ENCODE data around the gene LMBRD2.

LMBRD2 gene

GRCh38 chr5:36049949-36050348, 101.7 kb downstream of the LMBRD2 start:
- no peak for DNase-seq (ENCODE audit: low read depth in 2 of 2)
